HG03159 (cell line): ENCODE measurements around the gene STXBP5.
A peak's percentile ranks its signal among the peaks of the same experiment; 100 is the strongest.

ENCODE experiments used
- ATAC-seq: cut with Tn5 transposase; IDR thresholded peaks from one replicate; pipeline ENCODE4 v1.9.1; 2021; ENCODE audit warnings: mild to moderate bottlenecking, moderate library complexity; ENCODE audit not compliant: unreplicated experiment

The STXBP5 gene

GRCh38 chr6:147285087-147285855 lies 81.1 kb downstream of the STXBP5 start:
- ATAC-seq: no peak

GRCh38 chr6:147287869-147288271 lies 83.7 kb downstream of the STXBP5 start:
- no peak for ATAC-seq

- no peak for ATAC-seq
Observed at GRCh38 chr6:147297124-147297523, 92.9 kb downstream of the STXBP5 start.

- no peak for ATAC-seq
Observed at GRCh38 chr6:147297663-147298316, 93.6 kb downstream of the STXBP5 start.

GRCh38 chr6:147298461-147298860 lies 94.2 kb downstream of the STXBP5 start:
- ATAC-seq: no peak

- no peak for ATAC-seq
Observed at GRCh38 chr6:147299035-147299434, 94.8 kb downstream of the STXBP5 start.

- ATAC-seq: no peak
Observed at GRCh38 chr6:147301070-147301469, 96.9 kb downstream of the STXBP5 start.

GRCh38 chr6:147304016-147304415 lies 99.8 kb downstream of the STXBP5 start:
- no peak for ATAC-seq

GRCh38 chr6:147310521-147310920 lies 106.3 kb downstream of the STXBP5 start:
- ATAC-seq: no peak

- ATAC-seq: no peak
Observed at GRCh38 chr6:147311218-147311617, 107.0 kb downstream of the STXBP5 start.

- no peak for ATAC-seq
Observed at GRCh38 chr6:147321260-147321659, 117.0 kb downstream of the STXBP5 start.

GRCh38 chr6:147322299-147323162 lies 118.3 kb downstream of the STXBP5 start:
- ATAC-seq: peak; percentile 98

GRCh38 chr6:147325557-147325956 lies 121.3 kb downstream of the STXBP5 start:
- ATAC-seq: no peak

GRCh38 chr6:147331401-147331800 lies 127.2 kb downstream of the STXBP5 start:
- no peak for ATAC-seq

GRCh38 chr6:147337921-147338320 lies 133.7 kb downstream of the STXBP5 start:
- no peak for ATAC-seq

- no peak for ATAC-seq
Observed at GRCh38 chr6:147341486-147341885, 137.3 kb downstream of the STXBP5 start.

- ATAC-seq: no peak
Observed at GRCh38 chr6:147345902-147346301, 141.7 kb downstream of the STXBP5 start.

GRCh38 chr6:147347179-147347881 lies 143.1 kb downstream of the STXBP5 start:
- ATAC-seq: no peak

GRCh38 chr6:147347882-147348575 lies 143.8 kb downstream of the STXBP5 start:
- no peak for ATAC-seq

GRCh38 chr6:147361311-147361981 lies 157.2 kb downstream of the STXBP5 start:
- ATAC-seq: no peak
